ENCODE results near the gene BCCIP. TPM values are rescaled to one million over a fixed set of nuclear protein-coding genes. Genes with fewer than 3 reads are reported as not detected.

The BCCIP gene
- total RNA-seq, 4 donors from 2014 or later, result 33.7 to 82.5 (median 45.9) TPM

- no peak for TF ChIP-seq CTCF (IDR thresholded peaks at IDR 0.05; ENCODE audit: low read depth)
Measured at GRCh38 chr10:125857185-125857760, 33.9 kb downstream of the BCCIP start.

GRCh38 chr10:125859128-125859817 lies 35.9 kb downstream of the BCCIP start:
- TF ChIP-seq CTCF (IDR thresholded peaks at IDR 0.05; ENCODE audit: low read depth), result no peak

- no peak for TF ChIP-seq CTCF (IDR thresholded peaks at IDR 0.05; ENCODE audit: low read depth)
Measured at GRCh38 chr10:125865120-125865519, 41.8 kb downstream of the BCCIP start.

GRCh38 chr10:125866421-125867029 lies 43.2 kb downstream of the BCCIP start:
- TF ChIP-seq CTCF (IDR thresholded peaks at IDR 0.05; ENCODE audit: low read depth), result no peak

GRCh38 chr10:125868372-125868975 lies 45.1 kb downstream of the BCCIP start:
- no peak for TF ChIP-seq CTCF (IDR thresholded peaks at IDR 0.05; ENCODE audit: low read depth)

GRCh38 chr10:125871338-125871737 lies 48.0 kb downstream of the BCCIP start:
- TF ChIP-seq CTCF (IDR thresholded peaks at IDR 0.05; ENCODE audit: low read depth), result no peak

All from subcutaneous adipose tissue (tissue), 4 donors.